Thyroid gland (tissue), 4 donors: ENCODE results near the gene HPN.

Experiments used
- POLR2A ChIP-seq, 2 donors: fragments of 450-650 bp; IDR thresholded peaks; one replicate each; pipeline ENCODE4 v1.6.1; 2017; ENCODE audit warnings: antibody characterized with exemption in 2 of 2, mild to moderate bottlenecking in 2 of 2, moderate library complexity in 1 of 2
- TF ChIP-seq, protein P1 (sequence below), 6 experiments: fragments of 200-600 bp in 3 of 6; fragments of 450-650 bp in 3 of 6; sonication (generic) in 3 of 6; IDR thresholded peaks; one replicate each; pipeline ENCODE4 v1.5.1; 2016 to 2019; ENCODE audit warnings: antibody characterized with exemption in 6 of 6, mild to moderate bottlenecking in 2 of 6, inconsistent platforms in 1 of 6, moderate library complexity in 1 of 6

DNA sequence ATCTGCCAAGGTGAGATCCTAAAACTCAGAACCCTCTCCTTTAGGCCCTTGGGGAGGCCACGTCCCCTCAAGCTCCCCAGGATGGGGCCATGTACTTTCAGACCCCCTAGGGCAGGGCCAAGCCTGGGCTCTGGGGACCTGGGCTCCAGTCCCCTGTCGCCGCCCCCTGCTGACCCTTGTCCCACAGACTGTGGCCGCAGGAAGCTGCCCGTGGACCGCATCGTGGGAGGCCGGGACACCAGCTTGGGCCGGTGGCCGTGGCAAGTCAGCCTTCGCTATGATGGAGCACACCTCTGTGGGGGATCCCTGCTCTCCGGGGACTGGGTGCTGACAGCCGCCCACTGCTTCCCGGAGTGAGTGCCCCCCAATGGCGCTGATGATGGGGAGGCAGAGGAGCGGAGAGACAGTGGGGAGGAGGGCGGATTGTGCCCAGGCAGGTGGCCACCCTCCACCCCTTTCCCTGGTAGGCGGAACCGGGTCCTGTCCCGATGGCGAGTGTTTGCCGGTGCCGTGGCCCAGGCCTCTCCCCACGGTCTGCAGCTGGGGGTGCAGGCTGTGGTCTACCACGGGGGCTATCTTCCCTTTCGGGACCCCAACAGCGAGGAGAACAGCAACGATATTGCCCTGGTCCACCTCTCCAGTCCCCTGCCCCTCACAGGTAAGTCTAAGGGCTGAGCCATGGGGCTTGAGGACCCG is 18.8 kb downstream of the HPN start:
- TF ChIP-seq, protein P1, sequence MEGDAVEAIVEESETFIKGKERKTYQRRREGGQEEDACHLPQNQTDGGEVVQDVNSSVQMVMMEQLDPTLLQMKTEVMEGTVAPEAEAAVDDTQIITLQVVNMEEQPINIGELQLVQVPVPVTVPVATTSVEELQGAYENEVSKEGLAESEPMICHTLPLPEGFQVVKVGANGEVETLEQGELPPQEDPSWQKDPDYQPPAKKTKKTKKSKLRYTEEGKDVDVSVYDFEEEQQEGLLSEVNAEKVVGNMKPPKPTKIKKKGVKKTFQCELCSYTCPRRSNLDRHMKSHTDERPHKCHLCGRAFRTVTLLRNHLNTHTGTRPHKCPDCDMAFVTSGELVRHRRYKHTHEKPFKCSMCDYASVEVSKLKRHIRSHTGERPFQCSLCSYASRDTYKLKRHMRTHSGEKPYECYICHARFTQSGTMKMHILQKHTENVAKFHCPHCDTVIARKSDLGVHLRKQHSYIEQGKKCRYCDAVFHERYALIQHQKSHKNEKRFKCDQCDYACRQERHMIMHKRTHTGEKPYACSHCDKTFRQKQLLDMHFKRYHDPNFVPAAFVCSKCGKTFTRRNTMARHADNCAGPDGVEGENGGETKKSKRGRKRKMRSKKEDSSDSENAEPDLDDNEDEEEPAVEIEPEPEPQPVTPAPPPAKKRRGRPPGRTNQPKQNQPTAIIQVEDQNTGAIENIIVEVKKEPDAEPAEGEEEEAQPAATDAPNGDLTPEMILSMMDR (IDR thresholded peaks at IDR 0.05), result no peak
- TF ChIP-seq POLR2A (IDR thresholded peaks at IDR 0.05), result no peak
